ENCODE data around the gene SLC16A5.
"Not testable (repeated sequence)": the region's sequence is repeated elsewhere in the genome, so short reads cannot be mapped to it uniquely, and the experiment has no call there.

The SLC16A5 gene

GRCh38 chr17:75110234-75110937 lies 22.6 kb downstream of the SLC16A5 start:
- DNase-seq (ENCODE audit: low read depth in 3 of 3), result no peak

GRCh38 chr17:75111777-75112335 lies 24.1 kb downstream of the SLC16A5 start:
- DNase-seq (ENCODE audit: low read depth in 3 of 3), result no peak

DNA sequence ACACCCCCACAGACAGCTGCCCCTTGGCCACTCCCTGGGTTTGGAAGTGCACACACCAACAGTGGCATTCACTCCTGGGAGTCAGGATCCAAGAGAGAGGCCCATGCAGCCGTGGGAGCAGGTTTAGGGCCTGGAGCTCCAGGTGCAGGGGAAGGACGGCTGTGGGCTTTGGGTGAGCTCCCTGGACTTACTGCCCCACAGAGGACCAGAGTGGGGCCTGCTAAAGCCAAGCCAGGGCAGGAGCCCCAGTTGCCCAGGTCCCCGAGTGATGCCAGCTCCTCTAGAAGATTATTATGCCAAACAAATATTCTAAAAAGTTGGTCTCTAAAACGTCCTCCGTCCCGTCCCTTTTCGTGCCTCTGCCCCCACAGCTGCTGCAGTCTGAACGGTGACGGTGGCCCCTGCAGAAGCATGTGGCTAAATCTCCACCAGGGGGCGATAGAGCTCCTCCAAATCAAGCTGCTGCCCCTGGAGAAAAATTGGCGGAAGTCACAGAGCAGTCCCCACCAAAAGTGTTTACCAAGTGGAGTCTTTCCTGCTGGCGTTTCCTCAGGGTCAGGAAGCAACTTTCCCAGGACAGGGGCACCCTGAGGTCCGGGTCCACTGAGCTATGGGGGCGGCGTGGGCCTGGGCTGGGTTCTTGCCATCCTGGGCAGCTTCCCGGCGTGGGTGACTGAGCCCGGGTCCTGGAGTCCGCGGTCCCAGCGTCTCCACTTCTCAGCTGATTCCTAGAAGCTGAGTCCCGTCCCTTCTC lies 26.2 kb downstream of the SLC16A5 start:
- peak; percentile 61 to 86 (median 74) for DNase-seq (ENCODE audit: low read depth in 3 of 3)

- DNase-seq (ENCODE audit: low read depth in 3 of 3), result no peak
Observed at GRCh38 chr17:75114552-75115314, 27.0 kb downstream of the SLC16A5 start.

GRCh38 chr17:75115555-75115954 lies 27.8 kb downstream of the SLC16A5 start:
- no peak for DNase-seq (ENCODE audit: low read depth in 3 of 3)

- no peak for DNase-seq (ENCODE audit: low read depth in 3 of 3)
Observed at GRCh38 chr17:75116737-75117136, 29.0 kb downstream of the SLC16A5 start.

DNA sequence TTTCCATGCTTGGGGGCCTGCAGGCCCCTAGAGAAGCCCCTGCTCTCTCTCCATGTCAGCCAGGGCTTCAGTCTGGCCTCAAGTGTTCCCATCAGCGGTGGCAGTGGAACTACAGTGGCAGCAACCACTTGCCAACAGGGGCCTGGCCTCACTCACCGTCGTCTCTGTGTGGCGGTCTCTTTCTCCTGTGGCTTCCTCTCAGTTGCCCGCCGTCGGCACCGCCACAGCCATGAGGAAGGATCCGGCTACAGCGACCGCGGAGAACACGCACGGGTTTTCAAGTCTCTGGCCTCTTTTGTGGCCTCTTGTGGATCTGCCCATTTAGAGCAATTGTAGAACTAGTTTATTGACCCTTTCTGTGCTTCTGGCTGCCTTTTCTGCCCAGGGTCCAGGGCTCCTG lies 30.6 kb downstream of the SLC16A5 start:
- no peak for DNase-seq (ENCODE audit: low read depth in 3 of 3)

DNA sequence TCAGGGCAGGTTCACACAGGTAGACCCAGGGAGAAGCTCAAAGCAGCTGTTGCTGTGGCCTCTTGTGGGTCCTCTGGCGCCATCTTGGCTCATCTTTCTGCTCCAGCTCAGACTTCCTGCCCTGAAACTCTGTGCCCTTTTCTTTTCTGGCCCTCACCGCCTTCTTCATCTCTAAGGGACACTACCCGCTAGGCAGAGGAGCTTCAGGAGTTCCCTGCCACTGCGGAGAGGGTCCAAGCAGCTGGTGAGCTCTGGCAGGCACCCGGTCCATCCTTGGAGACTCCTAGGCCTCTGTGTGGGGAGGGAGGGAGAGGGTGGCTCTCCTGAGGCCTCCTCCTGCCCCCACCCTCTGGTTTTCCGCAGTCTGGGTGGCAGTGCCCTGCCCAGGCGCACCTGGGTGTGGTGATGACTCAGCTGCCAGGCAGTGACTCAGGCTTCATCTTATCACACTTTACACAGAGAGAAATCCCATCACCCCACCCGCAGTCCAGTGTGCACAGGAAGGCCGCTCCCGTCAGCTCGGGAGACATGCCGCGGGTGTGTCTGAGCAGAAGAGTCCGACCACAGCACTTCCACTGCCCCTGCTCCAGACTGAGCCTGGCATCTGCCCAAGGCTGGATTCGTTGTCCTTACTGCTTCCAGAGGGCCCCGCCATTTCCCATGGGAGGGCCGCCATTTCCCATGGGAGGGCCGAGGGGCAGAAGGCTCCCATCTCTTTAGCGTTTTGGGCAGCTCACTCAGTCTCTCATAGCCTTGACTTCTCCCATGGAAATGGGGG lies 36.5 kb downstream of the SLC16A5 start:
- peak in 2 of 3 experiments; percentile 51 to 65 for DNase-seq (ENCODE audit: low read depth in 3 of 3)

- DNase-seq (ENCODE audit: low read depth in 3 of 3), result no peak
Observed at GRCh38 chr17:75124819-75125162, 37.0 kb downstream of the SLC16A5 start.

DNA sequence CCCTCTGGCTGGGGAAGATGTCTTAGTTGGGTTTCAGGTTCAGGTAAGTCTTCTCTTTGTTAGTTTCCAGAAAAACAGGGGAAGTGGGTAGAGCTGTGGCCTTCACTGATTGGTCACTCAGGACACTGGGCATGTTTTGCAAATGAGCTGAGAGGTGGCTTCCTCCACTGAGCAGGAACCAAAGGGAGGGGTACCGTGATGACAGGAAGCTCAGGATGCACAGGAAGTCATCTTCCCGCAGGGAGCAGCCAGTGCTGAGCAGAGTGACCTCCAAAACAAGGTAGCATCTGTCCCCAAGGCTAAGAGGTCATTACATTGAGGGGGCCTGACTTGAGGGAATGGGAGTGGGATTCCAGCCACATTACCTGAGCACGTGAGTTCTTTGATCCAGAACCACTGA lies 38.2 kb downstream of the SLC16A5 start:
- DNase-seq (ENCODE audit: low read depth in 3 of 3), result no peak

DNA sequence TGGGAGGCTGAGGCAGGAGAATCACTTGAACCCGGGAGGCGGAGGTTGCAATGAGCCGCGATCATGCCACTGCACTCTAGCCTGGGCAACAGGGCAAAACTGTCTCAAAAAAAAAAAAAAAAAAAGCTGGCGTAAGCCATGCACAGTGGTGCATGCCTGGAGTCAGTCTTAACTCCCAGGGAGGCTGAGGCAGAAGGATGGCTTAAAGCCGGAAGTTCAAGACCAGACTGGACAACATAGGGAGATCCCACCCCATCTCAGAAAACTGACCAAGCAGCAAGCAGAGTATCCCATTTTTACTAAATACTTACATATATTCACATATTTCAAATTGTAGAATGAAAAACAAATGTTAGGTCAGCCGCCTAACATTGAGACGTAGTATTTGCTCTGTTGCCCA lies 39.2 kb downstream of the SLC16A5 start:
- DNase-seq (ENCODE audit: low read depth in 3 of 3), result no peak

DNA sequence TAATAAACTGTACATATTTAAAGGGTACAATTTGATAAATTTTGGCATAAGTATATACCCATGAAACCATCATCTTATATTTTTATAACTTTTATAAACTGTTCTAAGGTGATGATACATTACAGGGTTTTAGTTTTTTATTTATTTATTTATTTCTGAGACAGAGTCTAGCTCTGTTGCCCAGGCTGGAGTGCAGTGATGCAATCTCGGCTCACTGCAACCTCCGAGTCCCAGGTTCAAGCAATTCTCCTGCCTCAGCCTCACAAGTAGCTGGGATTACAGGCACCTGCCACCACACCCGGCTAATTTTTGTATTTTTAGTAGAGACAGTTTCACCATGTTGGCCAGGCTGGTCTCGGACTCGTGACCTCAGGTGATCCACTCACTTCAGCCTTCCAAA lies 40.2 kb downstream of the SLC16A5 start:
- not testable (repeated sequence) for DNase-seq (ENCODE audit: low read depth in 3 of 3)

- no peak for DNase-seq (ENCODE audit: low read depth in 3 of 3)
Observed at GRCh38 chr17:75128694-75129505, 41.1 kb downstream of the SLC16A5 start.

DNA sequence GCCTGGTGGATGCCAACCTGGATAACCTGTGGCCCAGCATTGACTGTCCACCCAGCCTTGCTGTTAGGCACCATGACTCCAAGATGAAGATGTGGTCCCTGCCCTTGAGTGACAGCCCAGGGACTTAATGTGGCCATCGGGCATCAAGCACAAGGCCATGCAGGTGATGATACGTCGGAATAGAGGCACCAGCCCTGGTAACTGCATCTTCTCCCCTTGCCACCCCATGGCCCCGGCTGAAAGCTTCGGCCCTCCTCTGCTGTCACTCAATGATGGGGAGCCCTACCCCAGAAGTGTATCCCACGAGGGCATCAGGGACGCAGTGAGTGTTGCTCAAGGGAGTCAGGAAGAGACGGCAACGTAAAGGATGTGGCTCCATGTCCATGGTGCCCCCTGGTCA lies 41.8 kb downstream of the SLC16A5 start:
- no peak for DNase-seq (ENCODE audit: low read depth in 3 of 3)

GRCh38 chr17:75130059-75130631 lies 42.4 kb downstream of the SLC16A5 start:
- DNase-seq (ENCODE audit: low read depth in 3 of 3), result no peak

- peak in 2 of 3 experiments; percentile 35 to 44 for DNase-seq (ENCODE audit: low read depth in 3 of 3)
Observed at GRCh38 chr17:75130632-75131277, 43.0 kb downstream of the SLC16A5 start.

- peak; percentile 29 to 69 (median 47) for DNase-seq (ENCODE audit: low read depth in 3 of 3)
Observed at GRCh38 chr17:75131278-75132017, 43.7 kb downstream of the SLC16A5 start, which contains the start of gene NT5C. NT5C (minus strand) TSS chr17:75131742; CDS start chr17:75131707, 35 bp downstream.

GRCh38 chr17:75132018-75133000 lies 44.6 kb downstream of the SLC16A5 start:
- not testable (repeated sequence) for DNase-seq (ENCODE audit: low read depth in 3 of 3)
